ENCODE measurements around the gene CCDC124.

The CCDC124 gene

GRCh38 chr19:17981611-17982010 is 48.8 kb downstream of the CCDC124 start:
- TF ChIP-seq YY1 (IDR thresholded peaks at IDR 0.05; ENCODE audit: low read depth): no peak
- no peak for TF ChIP-seq REST (IDR thresholded peaks at IDR 0.05; ENCODE audit: low read depth)
- TF ChIP-seq RAD21 (IDR thresholded peaks at IDR 0.05; ENCODE audit: low read depth): no peak
- TF ChIP-seq USF1 (IDR thresholded peaks at IDR 0.05): no peak
- TF ChIP-seq EP300 (IDR thresholded peaks at IDR 0.05; ENCODE audit: borderline replicate concordance): no peak
- no peak for TF ChIP-seq ZBTB7A (IDR thresholded peaks at IDR 0.05; ENCODE audit: low read depth)
- no peak for TF ChIP-seq TEAD4 (IDR thresholded peaks at IDR 0.05)
- TF ChIP-seq, protein P1, sequence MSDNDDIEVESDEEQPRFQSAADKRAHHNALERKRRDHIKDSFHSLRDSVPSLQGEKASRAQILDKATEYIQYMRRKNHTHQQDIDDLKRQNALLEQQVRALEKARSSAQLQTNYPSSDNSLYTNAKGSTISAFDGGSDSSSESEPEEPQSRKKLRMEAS (IDR thresholded peaks at IDR 0.05): no peak
- TF ChIP-seq TAF1 (IDR thresholded peaks at IDR 0.05; ENCODE audit: low read depth): no peak
- no peak for TF ChIP-seq CREB1 (IDR thresholded peaks at IDR 0.05; ENCODE audit: low read depth)
- TF ChIP-seq CEBPB (IDR thresholded peaks at IDR 0.05): no peak
- TF ChIP-seq EGR1 (IDR thresholded peaks at IDR 0.05): no peak
- TF ChIP-seq FOXM1 (IDR thresholded peaks at IDR 0.05; ENCODE audit: borderline replicate concordance, low read depth): no peak
- TF ChIP-seq NFIC (IDR thresholded peaks at IDR 0.05): no peak
- TF ChIP-seq TCF12 (IDR thresholded peaks at IDR 0.05; ENCODE audit: low read depth): no peak

DNA sequence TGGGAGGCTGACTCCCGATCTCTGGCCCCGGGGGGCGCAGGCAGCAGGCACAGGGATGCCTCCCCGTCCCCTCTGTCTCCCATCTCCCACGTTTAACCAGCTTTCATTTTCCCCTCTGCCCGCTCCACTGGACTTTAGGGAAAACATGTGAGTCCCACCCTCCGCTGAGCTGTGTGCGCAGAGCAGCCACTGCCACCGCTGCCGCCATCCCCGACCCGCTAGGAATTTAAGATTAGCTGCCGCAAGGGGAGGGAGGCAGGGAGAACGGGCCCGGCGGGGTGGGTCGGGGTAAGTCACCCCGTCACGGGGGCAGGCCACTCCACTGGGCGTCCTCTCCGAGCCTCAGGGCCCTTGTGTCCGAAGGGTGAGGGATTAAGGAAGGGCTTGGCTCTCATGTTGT is 49.6 kb downstream of the CCDC124 start:
- TF ChIP-seq RAD21 (IDR thresholded peaks at IDR 0.05; ENCODE audit: low read depth) (no peak), REST (IDR thresholded peaks at IDR 0.05; ENCODE audit: low read depth) (no peak), USF1 (IDR thresholded peaks at IDR 0.05) (no peak), NFIC (IDR thresholded peaks at IDR 0.05) (no peak), EP300 (IDR thresholded peaks at IDR 0.05; ENCODE audit: borderline replicate concordance) (no peak), EGR1 (IDR thresholded peaks at IDR 0.05) (no peak), CREB1 (IDR thresholded peaks at IDR 0.05; ENCODE audit: low read depth) (no peak)
- TF ChIP-seq, protein P1 (IDR thresholded peaks at IDR 0.05): no peak

DNA sequence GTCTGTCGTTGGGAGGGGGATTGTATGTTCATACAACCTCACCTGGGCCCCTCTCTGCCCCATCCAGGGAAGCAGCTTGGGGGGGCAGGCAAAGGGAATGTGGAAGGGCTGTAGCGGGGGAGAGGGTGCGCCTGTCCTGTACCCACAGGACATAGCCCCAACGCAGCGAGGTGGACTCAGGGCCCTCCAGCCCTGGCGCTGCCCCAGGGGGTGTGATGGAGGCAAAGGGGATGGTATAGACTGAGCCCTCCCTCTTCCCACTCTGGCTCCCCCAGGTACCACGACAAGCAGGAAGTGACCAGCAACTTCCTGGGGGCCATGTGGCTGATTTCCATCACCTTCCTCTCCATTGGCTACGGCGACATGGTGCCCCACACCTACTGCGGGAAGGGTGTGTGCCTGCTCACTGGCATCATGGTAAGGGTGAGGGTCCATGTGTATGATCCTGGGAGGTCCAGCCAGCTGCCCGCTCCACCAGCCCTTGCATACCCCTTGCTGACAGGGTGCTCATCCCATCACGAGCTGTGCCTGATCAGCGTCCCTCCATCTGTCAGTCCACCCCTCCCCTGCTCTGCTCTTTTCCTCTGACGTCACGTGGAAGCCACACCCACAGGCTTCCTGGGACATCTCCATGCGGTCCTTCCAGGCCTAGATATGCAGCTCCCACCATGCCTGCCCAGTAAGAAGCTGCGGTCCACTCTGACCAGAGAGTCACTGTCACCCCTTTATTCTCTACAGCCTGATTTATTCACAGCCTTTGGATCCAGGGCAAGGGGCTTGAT is 52.4 kb downstream of the CCDC124 start:
- TF ChIP-seq RAD21 (IDR thresholded peaks at IDR 0.05; ENCODE audit: low read depth) (no peak), YY1 (IDR thresholded peaks at IDR 0.05; ENCODE audit: low read depth) (no peak)
- TF ChIP-seq, protein P1 (IDR thresholded peaks at IDR 0.05): no peak

DNA sequence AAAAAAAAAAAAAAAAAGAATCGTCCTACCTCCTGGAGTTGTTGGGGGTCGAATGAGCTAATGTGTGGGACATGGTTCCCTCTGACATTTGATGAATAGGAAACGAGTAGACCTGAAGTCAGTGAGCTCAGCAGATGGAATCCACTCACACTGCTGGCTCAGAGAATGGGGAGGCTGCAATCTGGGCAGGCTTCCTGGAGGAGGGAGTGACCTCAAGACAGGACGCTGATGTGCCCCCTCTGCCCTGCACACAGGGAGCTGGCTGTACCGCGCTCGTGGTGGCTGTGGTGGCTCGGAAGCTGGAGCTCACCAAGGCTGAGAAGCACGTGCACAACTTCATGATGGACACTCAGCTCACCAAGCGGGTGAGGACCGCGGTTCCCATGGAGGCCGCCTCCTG is 55.3 kb downstream of the CCDC124 start:
- TF ChIP-seq TEAD4 (IDR thresholded peaks at IDR 0.05) (no peak), USF1 (IDR thresholded peaks at IDR 0.05) (no peak), TCF12 (IDR thresholded peaks at IDR 0.05; ENCODE audit: low read depth) (no peak), CEBPB (IDR thresholded peaks at IDR 0.05) (no peak), EP300 (IDR thresholded peaks at IDR 0.05; ENCODE audit: borderline replicate concordance) (no peak), FOXM1 (IDR thresholded peaks at IDR 0.05; ENCODE audit: borderline replicate concordance, low read depth) (no peak), ZBTB7A (IDR thresholded peaks at IDR 0.05; ENCODE audit: low read depth) (no peak), CREB1 (IDR thresholded peaks at IDR 0.05; ENCODE audit: low read depth) (no peak), NFIC (IDR thresholded peaks at IDR 0.05) (no peak), TAF1 (IDR thresholded peaks at IDR 0.05; ENCODE audit: low read depth) (no peak), EGR1 (IDR thresholded peaks at IDR 0.05) (no peak), RAD21 (IDR thresholded peaks at IDR 0.05; ENCODE audit: low read depth) (no peak), YY1 (IDR thresholded peaks at IDR 0.05; ENCODE audit: low read depth) (no peak), REST (IDR thresholded peaks at IDR 0.05; ENCODE audit: low read depth) (no peak)
- TF ChIP-seq, protein P1 (IDR thresholded peaks at IDR 0.05): no peak
